HG03575 (cell line): ENCODE data around the gene ST6GALNAC2.
"Not testable (repeated sequence)": the region's sequence is repeated elsewhere in the genome, so short reads cannot be mapped to it uniquely, and the experiment has no call there.

Experiments used
- ATAC-seq: cut with Tn5 transposase; IDR thresholded peaks from one replicate; pipeline ENCODE4 v1.9.1; 2021; ENCODE audit not compliant: unreplicated experiment, insufficient number of reproducible peaks, low FRiP score; ENCODE audit errors: extremely low read depth

Gene ST6GALNAC2

DNA sequence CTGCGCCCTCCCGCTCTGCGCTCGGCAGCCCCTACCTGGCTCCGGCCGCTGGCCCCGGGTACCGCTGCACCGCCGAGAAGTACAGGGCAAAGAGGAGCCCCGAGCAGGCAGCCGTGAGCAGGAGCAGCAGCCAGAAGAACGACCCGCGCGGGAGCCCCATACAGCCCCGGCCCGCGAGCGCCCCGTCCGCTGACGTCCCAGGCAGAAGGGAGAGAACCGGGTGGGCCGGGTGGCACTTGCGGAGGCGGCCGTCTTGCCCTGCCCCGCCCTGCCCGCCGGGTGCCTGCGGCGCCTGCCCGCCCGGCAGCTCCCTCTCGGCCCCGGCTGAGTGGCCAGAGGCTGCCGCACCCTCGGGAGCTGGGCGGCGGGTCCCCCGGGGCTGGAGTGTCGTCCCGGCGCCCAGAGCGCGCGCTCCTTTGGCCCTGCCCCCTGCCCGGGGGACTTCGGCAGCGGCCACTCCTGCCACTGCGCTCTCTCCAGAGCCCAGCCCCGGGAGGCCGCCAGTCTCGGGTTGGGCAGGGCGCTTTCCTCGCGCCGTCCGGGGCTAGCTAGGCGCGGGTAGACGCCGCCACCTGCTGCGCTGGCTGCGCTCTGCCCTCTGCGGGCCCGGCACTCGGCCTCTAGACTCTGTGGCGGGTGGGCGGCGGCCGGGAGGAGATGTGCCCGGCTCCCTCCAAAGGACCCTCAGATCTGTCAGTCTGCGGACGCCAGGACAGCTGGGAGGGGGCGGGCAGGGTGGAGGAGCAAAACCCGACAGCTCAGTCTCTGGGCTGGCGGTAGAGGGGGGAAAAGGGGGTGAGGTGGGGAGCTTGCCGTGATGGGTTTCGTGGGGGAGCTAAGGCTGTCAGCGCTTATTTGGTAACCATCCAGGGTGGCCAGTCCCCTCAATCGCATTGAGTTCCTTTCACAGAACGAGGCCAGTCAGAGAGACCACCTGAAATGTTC, at the start of gene ST6GALNAC2:
ST6GALNAC2 (minus strand) TSS at position 212 of the 945 bp plus-strand sequence; CDS start at position 160, 52 bp downstream.
- no peak for ATAC-seq

DNA sequence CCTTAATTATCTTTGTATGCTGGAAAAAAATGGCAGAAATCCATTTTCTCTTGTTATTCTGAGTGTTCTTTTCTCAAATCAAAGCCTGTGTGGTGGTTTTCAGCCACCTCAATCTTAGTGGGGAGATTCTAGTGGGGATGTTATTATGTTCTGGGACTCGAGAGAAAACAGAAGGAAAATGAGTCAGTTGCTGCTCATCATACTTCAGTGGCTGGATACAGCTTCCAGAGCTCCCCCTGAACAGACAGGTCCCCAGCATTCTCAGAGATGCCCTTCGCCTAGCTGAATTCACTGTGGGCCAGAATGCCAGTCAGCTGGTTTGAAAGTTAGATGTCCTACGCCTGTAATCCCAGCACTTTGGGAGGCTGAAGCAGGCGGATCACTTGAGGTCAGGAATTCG, 49.4 kb upstream of the ST6GALNAC2 start:
- no peak for ATAC-seq

DNA sequence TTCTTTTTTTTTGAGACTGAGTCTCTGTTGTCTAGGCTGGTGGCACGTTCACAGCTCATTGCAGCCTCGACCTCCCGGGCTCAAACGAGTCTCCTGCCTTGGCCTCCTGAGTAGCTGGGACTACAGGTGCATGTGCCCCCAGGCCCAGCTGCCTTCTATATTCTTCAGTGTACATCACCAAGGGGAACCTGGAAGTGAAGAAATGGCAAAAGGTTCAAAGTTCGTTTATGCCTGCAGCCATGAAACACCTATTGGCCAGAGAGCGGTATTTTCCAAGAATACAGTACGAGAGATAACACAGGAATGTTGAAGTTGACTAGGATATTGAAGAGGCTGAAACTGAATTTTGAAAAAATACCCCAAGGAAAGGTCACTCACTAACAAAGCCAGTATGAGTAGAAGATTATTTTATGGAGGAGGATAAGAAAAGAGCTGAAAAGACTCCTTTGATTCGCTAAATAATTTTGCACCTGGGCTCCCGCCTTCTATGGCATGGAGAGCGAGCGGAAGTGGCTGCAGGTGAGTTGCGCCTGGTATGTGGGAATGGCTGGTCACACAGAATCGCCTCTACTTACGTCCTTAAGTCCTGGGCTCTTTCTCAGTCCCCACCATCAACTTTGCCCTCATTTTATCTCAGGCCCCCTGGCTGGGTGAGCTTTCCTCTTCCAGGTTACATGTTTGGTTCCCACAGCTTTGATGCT, 48.1 kb upstream of the ST6GALNAC2 start:
- ATAC-seq = no peak

DNA sequence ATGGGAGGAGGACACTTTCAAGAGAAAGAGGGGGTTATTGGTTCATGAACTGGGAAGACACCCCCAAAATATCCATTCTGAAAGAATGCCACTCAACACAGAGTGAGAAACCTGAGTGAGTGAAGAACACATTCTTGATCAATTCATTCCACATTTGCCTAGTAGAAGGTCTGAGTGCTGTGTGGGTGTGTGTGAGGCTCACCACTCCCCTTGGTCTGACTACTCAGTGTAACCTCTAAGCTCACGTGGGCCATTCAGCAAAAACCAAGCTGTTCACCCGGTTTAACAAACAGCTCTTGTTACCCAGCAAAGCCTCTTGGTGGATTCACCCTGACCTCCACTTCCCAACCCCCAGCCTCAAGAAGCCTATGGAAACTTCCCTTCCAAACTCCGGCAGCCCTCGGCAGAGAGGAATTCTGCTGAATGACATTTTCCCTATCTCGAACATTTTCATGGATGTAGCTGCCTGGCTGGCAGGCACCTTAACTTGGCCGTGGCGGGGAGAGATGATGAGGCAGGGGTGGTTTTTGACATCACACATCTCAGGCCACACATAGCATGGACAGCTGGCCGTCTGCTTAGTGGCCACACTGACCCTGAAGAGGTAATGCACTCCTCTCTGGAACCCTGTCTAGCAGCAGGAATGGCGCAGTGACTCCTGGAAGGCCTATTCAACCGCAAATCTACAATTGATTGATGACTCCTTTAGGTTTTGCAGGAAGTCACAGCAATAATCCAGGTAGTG, 46.3 kb upstream of the ST6GALNAC2 start:
- no peak for ATAC-seq

DNA sequence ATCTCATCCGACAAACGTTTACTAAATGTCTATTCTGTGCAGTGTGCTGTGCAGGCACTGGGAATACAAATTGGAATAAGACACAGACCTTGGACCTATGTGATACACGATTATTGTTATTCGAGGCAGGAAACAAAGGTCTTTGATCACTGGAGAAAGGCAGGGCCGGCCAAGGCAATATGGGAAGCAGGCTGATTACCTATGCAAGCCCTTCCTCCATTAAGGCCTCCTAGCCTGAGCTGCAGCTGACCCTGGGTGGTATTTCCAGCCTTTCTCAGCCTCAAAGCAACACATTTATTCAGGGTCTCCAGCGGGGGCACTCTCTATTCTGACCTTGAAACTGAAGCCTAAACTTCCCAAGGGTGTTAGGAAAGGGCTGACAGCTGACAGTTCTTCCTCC, 44.5 kb upstream of the ST6GALNAC2 start:
- no peak for ATAC-seq

DNA sequence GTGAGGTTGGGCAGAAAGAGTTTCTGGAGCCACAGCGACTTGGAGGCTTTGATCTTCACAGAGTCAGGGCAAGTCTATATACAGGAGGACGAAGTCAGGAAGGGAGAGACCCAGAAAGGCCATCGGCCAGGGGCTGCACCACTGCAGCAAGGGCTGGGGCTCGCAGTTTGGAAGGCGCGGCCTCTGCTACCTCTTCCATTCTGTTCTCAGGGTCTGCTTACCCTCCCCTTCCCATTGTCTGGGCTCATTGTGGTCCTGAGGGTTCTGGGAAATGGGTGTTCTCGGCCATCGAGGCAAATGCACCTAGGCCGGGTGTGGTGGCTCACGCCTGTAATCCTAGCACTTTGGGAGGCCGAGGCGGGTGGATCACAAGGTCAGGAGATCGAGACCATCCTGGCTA, 41.9 kb upstream of the ST6GALNAC2 start:
- ATAC-seq = no peak

DNA sequence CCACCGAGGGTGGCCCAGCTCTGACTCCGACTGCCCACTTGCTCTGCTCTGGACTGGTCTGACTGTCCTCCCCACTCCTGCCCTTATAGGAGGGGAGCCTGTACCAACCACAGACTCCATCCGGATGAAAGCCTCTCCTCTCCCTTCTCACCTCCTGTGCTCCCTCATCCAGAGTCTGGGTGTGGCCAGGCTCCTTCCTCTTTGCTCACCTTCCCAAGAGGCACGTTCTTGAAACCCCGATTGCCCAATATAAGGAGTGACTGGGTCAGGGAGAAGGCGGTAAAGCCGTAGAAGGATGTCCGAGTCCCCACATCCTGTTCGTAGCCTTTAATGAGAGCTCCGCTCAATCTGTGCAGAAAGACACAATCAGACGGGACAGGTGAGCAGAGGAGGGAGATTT, 40.8 kb upstream of the ST6GALNAC2 start:
- no peak for ATAC-seq

DNA sequence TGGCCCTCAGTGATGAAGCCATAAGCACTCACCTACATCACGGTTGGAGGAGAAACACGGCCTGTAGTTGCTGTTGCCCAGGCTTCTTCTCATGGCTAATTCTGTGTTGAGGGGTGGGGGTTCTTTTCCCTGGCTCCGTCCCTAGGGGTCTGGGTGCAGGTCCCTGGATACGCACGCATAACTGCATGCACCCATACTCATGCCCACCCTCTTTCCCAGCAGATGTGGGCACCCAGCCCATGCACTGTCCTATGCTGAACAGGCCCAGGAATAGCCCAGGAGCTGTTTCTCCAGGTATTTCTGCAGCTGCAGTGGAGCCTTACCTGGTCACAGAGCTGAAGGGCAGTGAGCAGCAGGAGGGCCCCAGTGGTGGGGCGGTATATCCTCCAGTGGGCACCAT, 39.8 kb upstream of the ST6GALNAC2 start:
- ATAC-seq = no peak

DNA sequence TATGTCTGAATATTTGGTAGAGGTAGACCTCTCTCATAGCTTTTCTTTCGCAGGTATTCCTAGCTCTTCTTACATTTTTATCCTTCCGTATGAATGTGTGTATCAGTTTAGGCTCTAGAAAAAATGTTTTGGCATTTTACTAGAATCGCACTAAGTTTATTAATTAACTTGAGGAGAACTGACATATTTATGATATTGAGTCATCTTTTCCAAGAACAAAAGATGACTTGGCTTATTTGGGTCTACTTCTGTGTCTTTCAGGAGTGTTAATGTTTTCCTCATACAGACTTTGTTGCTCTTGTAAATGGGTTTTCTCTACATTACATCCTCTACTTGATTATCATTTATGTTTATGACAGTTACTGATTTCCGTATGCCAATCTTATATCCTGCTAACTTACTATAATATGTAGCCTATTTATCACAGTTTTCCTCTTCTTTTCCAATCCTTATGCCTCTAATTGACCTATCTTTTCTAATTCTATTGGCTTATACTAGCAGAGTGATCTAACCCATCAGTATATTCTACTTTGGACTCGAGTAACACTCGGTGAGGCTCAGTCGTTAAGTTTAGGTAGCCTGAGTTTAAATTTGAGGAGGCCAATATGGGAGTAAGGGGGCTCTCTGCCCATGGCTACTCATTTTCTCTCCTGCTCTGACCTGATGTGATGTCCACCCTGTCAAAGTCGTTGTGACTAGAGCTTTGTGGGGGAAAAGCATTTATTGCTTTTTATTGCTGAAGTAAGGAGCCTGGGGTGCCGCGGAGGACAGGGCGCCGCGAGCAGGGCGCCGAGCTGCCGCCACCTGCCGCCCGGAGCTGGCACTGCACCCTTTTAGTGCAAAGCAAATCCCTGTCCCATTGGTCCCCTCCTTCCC, 37.8 kb upstream of the ST6GALNAC2 start:
- no peak for ATAC-seq

DNA sequence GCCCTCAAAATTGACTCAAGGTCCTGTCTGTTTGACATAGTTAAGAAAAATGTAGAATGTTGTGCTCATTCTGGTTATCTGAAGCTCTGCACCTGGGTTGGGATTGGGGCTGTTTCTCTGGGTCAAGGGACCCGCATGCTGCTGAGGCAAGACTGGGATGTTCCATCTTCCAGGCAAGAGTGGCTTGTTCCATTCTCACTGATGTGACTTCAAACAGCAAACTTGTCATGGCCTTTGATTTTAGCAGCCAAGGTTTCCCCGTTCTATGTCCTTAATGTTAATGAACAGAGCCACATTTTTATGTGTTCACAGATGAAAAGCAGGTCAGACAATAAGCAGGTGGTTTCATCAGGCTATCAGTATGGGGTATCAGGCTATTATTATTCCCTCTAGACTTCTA, 32.2 kb upstream of the ST6GALNAC2 start:
- ATAC-seq = no peak

DNA sequence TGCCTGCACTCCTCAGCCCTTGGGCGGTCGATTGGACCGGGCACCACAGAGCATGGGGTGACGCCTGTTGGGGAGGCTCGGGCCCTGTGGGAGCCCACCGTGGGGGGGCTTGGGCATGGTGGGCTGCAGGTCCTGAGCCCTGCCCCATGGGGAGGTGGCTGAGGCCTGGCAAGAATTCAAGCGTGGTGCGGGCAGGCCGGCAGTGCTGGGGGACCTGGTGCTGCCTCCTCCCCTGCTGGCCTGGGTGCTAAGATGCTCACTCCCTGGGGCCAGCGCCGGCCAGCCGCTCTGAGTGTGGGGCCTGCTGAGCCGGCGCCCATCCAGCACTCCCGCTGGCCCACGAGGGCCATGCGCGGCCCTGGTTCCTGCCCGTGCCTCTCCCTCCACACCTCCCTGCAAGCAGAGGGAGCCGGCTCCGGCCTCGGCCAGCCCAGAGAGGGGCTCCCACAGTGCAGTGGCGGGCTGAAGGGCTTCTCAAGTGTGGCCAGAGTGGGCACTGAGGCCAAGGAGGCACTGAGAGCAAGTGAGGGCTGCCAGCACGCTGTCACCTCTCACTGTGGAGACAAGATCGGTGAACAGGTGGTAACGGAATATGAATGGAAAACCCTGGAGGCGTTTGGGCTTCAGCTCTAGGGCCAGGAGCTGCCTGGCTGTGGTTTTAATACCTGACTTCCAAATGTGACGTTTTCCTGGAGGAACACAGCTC, 29.4 kb upstream of the ST6GALNAC2 start:
- ATAC-seq = no peak

DNA sequence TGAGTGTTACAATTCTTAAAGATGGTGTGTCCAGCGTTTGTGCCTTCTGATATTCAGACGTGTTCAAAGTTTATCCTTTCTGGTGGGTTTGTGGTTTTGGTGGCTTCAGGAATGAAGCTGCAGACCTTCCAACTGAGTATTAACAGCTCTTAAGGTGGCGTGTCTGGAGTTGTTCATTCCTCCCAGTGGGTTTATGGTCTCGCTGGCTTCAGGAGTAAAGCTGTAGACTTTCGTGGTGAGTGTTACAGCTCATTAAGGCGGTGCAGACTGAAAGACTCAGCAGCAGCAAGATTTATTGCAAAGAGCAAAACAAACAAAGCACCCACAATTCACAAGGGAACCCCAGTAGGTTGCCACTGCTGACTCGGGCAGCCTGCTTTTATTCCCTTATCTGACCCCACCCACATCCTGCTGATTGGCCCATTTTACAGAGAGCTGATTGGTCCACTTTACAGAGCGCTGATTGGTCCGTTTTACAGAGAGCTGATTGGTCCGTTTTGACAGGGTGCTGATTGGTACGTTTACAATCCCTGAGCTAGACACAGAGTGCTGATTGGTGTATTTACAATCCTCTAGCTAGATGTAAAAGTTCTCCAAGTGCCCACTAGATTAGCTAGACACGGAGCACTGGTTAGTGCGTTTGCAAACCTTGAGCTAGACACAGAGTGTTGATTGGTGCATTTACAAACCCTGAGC, 28.6 kb upstream of the ST6GALNAC2 start:
- ATAC-seq = not testable (repeated sequence)

DNA sequence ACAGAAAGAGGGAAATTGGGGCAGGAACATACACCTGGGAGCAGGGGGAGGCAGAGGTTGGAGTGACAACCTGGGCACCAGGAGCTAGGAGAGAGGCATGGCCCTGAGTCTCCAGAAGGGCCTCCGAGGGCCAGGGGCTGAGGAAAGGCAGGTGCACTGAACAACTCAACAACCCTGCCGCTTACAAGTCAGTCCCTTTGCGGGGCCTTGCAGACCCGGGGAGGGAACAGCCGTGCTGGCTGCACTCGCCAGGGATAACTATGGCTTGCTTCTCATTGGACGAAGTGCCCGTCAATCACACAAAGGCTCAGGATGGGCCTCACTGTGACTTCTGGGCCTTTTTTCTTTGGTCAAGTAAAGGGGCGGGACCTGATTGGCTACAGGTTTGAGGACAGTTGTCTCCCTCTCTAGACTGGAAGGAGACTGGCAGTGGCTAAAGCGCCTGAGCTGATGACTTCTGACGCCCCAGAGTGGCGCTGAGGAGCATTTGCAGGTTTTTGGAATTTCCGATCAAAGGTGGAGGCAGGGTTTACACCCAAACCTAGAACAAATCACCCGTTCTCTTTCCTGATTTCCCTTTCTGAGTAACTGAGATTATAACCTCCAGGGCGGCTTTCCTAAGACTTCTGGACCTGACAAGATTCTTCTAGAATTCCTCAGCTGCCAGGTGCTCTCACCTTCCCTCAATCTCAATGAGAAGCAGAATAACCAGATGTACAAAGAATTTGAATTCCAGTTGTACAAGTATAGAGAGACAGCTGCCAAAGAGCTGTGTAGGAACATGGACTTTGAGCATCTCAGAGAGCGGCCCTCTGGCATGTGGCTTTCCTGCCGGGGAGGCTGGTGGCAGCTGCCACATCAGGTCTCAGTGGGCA, 27.6 kb upstream of the ST6GALNAC2 start:
- no peak for ATAC-seq

DNA sequence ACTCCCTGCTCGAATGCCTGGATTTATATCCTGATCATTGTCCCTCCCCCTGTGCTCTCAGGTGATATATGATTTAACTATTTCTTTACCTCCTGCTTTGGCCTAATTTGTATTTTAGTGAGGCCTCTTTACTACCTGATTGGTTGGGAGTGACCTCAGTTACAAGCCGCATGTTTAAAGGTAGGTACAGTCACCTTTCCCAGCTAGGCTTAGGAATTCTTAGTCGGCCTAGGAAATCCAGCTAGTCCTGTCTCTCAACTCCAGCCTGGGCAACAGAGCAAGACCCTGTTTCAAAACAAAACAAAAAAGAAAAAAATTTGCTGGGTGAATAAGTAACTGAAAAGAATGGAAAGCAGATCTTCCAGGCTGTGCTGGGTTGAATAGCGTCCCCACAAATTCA, 26.8 kb upstream of the ST6GALNAC2 start:
- no peak for ATAC-seq

DNA sequence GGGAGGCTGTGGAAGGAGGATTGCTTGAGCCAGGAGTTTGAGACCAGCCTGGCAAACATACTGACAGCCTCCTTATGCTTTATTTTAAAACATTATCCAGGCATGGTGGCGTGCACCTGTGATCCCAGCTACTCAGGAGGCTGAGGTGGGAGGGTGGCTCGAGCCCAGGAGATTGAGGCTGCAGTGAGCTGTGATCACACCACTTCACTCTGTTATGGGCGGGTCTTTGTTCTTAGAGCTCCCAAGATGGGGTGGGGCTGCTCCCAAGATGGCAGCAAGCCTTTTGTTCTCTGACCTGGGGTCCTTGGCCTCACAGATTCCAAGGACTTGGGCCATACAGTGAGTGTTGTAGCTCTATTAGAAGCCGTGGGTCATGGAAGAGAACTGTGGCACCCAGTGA, 26.1 kb upstream of the ST6GALNAC2 start:
- no peak for ATAC-seq

DNA sequence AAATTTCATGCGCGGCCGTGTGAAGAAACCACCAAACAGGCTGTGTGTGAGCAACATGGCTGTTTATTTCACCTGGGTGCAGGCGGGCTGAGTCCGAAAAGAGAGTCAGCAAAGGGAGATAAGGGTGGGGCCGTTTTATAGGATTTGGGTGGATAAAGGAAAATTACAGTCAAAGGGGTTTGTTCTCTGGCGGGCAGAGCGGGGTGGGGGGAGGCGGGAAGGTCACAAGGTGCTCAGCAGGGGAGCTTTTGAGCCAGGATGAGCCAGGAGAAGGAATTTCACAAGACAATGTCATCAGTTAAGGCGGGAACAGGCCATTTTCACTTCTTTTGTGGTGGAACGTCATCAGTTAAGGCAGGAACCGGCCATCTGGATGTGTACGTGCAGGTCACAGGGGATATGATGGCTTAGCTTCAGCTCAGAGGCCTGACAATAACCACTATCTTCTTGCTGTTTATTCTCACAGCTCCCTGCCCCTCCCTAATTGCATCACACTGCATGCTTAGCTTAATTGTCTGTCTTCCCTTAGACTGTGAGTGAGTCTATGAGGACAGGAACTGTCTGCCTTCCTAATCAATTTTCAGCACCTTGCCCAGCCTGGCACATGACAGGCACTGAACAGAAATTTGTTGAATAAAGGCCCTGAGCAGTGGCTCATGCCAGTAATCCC, 25.6 kb upstream of the ST6GALNAC2 start:
- ATAC-seq = not testable (repeated sequence)
